Psoas muscle (tissue), 8 donors: ENCODE measurements around the gene SPTB. TPM values are rescaled to one million over a fixed set of nuclear protein-coding genes. Genes with fewer than 3 reads are reported as not detected.

Experiments
- ATAC-seq, 4 donors: fragments of 200-7000 bp; cut with Tn5 transposase; one replicate each; pipeline ENCODE4 v1.9.1; 2020; ENCODE audit warnings: moderate library complexity in 3 of 4, mild to moderate bottlenecking in 2 of 4
- DNase-seq, 2 donors: peaks; one replicate each; pipeline ENCODE4 v3.0.0-alpha.2; 2020
- H3K27ac ChIP-seq: fragments of 200-600 bp; one replicate; pipeline ENCODE4 v1.8.0; 2022
- H3K27me3 ChIP-seq, 3 donors: fragments of 200-600 bp in 1 of 3; one replicate each; pipeline versions ENCODE4 v1.6.1 to v1.8.0; 2013 to 2022; ENCODE audit warnings: low read length in 2 of 3, mild to moderate bottlenecking in 2 of 3, moderate library complexity in 1 of 3; ENCODE audit not compliant: insufficient read depth in 3 of 3
- H3K36me3 ChIP-seq, 2 donors: fragments of 200-600 bp in 1 of 2; one replicate each; pipeline versions ENCODE4 v1.6.1 to v1.8.0; 2013 to 2022; ENCODE audit warnings: low read depth in 1 of 2, mild to moderate bottlenecking in 1 of 2, moderate library complexity in 1 of 2; ENCODE audit not compliant: insufficient read depth in 1 of 2
- H3K4me1 ChIP-seq: fragments of 200-600 bp; one replicate; pipeline ENCODE4 v1.8.0; 2022
- H3K4me3 ChIP-seq: fragments of 200-600 bp; one replicate; pipeline ENCODE4 v1.8.0; 2022; ENCODE audit warnings: mild to moderate bottlenecking
- H3K9me3 ChIP-seq: fragments of 200-600 bp; one replicate; pipeline ENCODE4 v1.8.0; 2022
- CTCF ChIP-seq: fragments of 200-600 bp; IDR thresholded peaks from one replicate; pipeline ENCODE4 v1.8.0; 2022; ENCODE audit warnings: antibody characterized with exemption
- WGBS, 3 donors: extraction: QIAGEN DNeasy Blood & Tissue Kit; methylation state at CpG; one replicate each; pipeline versions ENCODE4 v1.1.6 to v1.1.7; 2013; 5-methylcytosine and 5-hydroxymethylcytosine counted together
- intact Hi-C, 2 donors: fragments of 100-400 bp; cut with DNase I; formaldehyde crosslinking; loops; one replicate each; pipeline versions ENCODE4 v1.11.0 to v1.14.2; 2022
- polyA plus RNA-seq, 3 donors: library from polyadenylated mRNA; stranded (reverse); fragments of 200-250 nt; gene quantifications; one replicate each; pipeline ENCODE4 v1.2.3, GENCODE V29; 2013
- total RNA-seq, 4 donors: library from RNA; stranded (reverse); fragmentation: NEBNext Ultra II Directional in 2 of 4; extraction: Animal tissue kit (Norgen Biotek cat#: 25700) in 2 of 4; gene quantifications; one replicate each; pipeline versions ENCODE4 v1.2.1 to v1.2.4, GENCODE V29; 2021 to 2023
- donor health status: healthy with polysubstance abuse.
- donor health status: DM: no; HTN: no; CAD: no; lungs with moderate emphysema.
- donor health status: Bipolar disorder and iron deficiency.
- donor health status: healthy.
- donor health status: DM: yes; HTN: yes; CAD: no.
- donor health status: DM: no; HTN: no; CAD: no.
- donor health status: DM: no; HTN: no; CAD: no.
- donor health status: DM: yes; HTN: yes; CAD: no.

Gene SPTB
- total and polyA plus RNA-seq, 7 donors: 43.4 to 540 (median 374) TPM

DNA sequence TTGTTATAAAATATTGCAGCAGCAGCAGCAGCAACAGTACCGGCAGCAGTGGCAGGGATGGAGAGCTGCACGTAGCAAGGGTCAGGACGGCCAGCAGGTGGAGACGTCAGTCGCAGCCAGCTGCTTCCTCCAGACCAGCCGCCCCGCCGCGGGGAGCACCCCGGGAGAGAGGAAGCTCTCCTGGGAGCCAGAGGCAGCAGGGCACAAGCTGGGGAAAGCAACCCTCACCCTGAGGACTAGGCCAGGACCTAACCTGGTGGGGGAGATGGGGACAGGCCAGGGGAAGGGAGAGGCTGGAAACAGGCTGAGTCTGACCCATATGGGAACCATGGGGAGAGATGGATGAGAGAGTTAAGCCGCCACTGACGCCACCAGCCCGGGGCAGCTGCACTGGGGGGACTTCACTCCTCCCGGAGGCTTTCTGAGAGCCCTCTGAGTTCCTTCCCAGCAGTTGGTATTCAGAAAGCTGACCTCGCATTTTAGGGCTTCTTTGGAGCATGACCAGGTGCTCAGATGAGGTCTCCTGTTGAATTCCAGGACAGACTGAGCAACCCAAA lies 56.3 kb downstream of the SPTB start:
- intact Hi-C loops: loop anchor here (5.0 to 10.0 kb wide), 3 partner anchors 69 to 161 kb away; partner anchors contain the start of gene FNTB (in 1 of the 2)

GRCh38 chr14:64821651-64822050 lies 58.1 kb downstream of the SPTB start:
- ATAC-seq (no peak), DNase-seq (no peak)
- H3K4me1 ChIP-seq: peaks cover 23% of the 10 kb centered on the region
- H3K9me3 ChIP-seq: no peaks in the 10 kb centered on the region
- H3K36me3 ChIP-seq: peaks cover 0 to 55% of the 10 kb centered on the region in 2 donors
- TF ChIP-seq CTCF: no peak
- peak overlapping the region; percentile 96 for H3K27ac ChIP-seq
- H3K4me3 ChIP-seq: peak overlapping the region; percentile 40
- WGBS, 3 donors: 73 to 82% (median 81%) methylated on average over 4 of the region's 4 CpGs
- intact Hi-C loops: loop anchor here (5.0 to 10.0 kb wide), 3 partner anchors 71 to 163 kb away; partner anchors contain the start of gene FNTB (in 1 of the 2)
- H3K27me3 ChIP-seq: no peaks in the 10 kb centered on the region

More for the DNA sequence above, 56.3 kb downstream of the SPTB start:
- Histone ChIP-seq H3K36me3 (peaks cover 0 to 38% of the 10 kb centered on the region in 2 donors), H3K4me3 (peak overlapping the region; percentile 60), H3K27ac (peak overlapping the region; percentile 96), H3K9me3 (no peaks in the 10 kb centered on the region), H3K4me1 (peaks cover 38% of the 10 kb centered on the region), H3K27me3 (no peaks in the 10 kb centered on the region)
- ATAC-seq: peak; percentile 36 to 64 (median 47)
- 1 to 4% (median 3%) methylated on average over 10 to 15 of the region's 15 CpGs for WGBS, 3 donors
- peak; percentile 83 to 91 for DNase-seq
- peak; percentile 70 for TF ChIP-seq CTCF

DNA sequence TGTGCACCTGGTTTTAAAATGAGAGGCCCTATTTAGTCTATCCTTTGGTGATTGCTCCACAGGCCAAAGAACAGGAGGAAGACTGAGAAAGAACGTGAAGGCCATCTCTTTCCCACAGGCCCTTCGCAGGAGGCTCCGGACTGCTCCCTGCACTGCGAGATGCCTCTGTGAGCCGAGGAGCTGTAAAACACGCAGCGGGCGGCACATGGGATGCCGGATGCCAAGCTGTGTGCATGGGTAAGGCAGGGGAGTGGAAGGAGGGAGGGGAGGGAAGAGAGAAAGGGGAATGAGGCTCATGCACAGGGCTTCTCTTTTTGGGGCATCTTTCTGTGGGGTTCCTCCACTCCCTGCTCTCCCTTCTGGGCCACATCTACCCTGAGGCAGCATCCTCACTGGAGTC lies 61.6 kb downstream of the SPTB start:
- Histone ChIP-seq H3K27me3 (no peaks in the 10 kb centered on the region), H3K4me1 (peaks cover 17% of the 10 kb centered on the region), H3K9me3 (no peaks in the 10 kb centered on the region), H3K4me3 (no peak overlapping the region), H3K27ac (peak overlapping the region; percentile 14), H3K36me3 (peaks cover 0 to 73% of the 10 kb centered on the region in 2 donors)
- ATAC-seq (no peak), DNase-seq (no peak)
- intact Hi-C loops: no loop called here
- no peak for TF ChIP-seq CTCF
- WGBS, 3 donors: 81 to 84% (median 83%) methylated on average over 9 of the region's 9 CpGs

DNA sequence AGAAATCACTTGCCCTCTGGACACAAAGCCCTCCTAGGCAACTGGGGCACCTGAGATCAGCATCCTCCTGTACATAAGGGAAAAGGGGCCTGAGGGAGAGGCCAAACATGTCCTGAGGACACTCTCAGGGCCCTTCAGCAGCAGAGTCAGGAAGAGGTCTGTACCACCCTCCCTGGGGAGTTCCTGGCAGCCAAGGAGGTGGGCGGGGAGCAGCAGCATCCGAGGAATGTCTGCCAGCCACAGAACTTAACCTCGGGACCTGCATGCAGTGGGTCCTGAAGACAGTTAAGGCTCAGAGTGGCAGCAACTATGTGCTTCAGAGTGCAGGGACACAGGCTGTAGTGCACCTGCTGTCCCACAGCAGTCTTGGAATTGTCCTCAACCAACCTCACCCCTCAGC lies 62.1 kb downstream of the SPTB start:
- intact Hi-C loops: no loop called here
- 30 to 62% (median 36%) methylated on average over 3 of the region's 3 CpGs for WGBS, 3 donors
- ATAC-seq: no peak

More for the DNA sequence above, 62.1 kb downstream of the SPTB start:
- DNase-seq: no peak
- no peaks in the 10 kb centered on the region for H3K9me3 ChIP-seq
- no peak overlapping the region for H3K4me3 ChIP-seq
- H3K27ac ChIP-seq: peak overlapping the region; percentile 14
- peaks cover 0 to 73% of the 10 kb centered on the region in 2 donors for H3K36me3 ChIP-seq
- H3K27me3 ChIP-seq: no peaks in the 10 kb centered on the region
- no peak for TF ChIP-seq CTCF
- H3K4me1 ChIP-seq: peaks cover 19% of the 10 kb centered on the region
